CD4-positive, CD25-positive, alpha-beta regulatory T cell (primary cell): ENCODE measurements around the gene TLR3. TPM values are rescaled to one million over a fixed set of nuclear protein-coding genes. Genes with fewer than 3 reads are reported as not detected.
A peak's percentile ranks its signal among the peaks of the same experiment; 100 is the strongest.
"Not testable (repeated sequence)": the region's sequence is repeated elsewhere in the genome, so short reads cannot be mapped to it uniquely, and the experiment has no call there.

Experiments used
- ATAC-seq, 2 donors: fragments of 150-1000 bp; cut with Tn5 transposase; one replicate each; pipeline ENCODE4 v1.10.0; 2021; ENCODE audit warnings: low read depth in 2 of 2, moderate number of reproducible peaks in 2 of 2, moderate library complexity in 1 of 2
- DNase-seq, 3 donors: peaks; one replicate each; pipeline versions ENCODE4 v3.0.0 to v3.0.0-alpha.2; 2012 to 2022; ENCODE audit warnings: mixed read lengths in 1 of 3
- H3K27ac ChIP-seq: one replicate; pipeline ENCODE4 v1.7.0; 2013; ENCODE audit warnings: mild to moderate bottlenecking, low read length; ENCODE audit not compliant: insufficient read depth, poor library complexity, severe bottlenecking
- H3K27me3 ChIP-seq: one replicate; pipeline ENCODE4 v1.7.0; 2013; ENCODE audit warnings: low read length; ENCODE audit not compliant: control insufficient read depth, insufficient read depth
- H3K36me3 ChIP-seq: one replicate; pipeline ENCODE4 v1.7.0; 2013; ENCODE audit warnings: mild to moderate bottlenecking, low read length, moderate library complexity; ENCODE audit not compliant: control insufficient read depth, insufficient read depth
- H3K4me1 ChIP-seq: 2 replicates; pipeline ENCODE4 v1.7.0; 2013; ENCODE audit warnings: mild to moderate bottlenecking, low read length; ENCODE audit not compliant: insufficient read depth, control insufficient read depth, poor library complexity, severe bottlenecking
- H3K4me3 ChIP-seq: one replicate; pipeline ENCODE4 v1.7.0; 2013; ENCODE audit warnings: low read depth, mild to moderate bottlenecking, low read length, moderate library complexity
- H3K9me3 ChIP-seq, 2 experiments: 1 replicate in 1 of 2; 2 replicates in 1 of 2; pipeline ENCODE4 v1.7.0; 2013; ENCODE audit warnings: low read length in 2 of 2, mild to moderate bottlenecking in 1 of 2, moderate library complexity in 1 of 2; ENCODE audit not compliant: control insufficient read depth in 2 of 2
- H3K27ac Mint-ChIP-seq, 3 donors: one replicate each; pipeline ENCODE4 v1.8.0; 2020 to 2022; ENCODE audit warnings: mild to moderate bottlenecking in 3 of 3, mixed read lengths in 3 of 3, moderate library complexity in 2 of 3
- H3K27me3 Mint-ChIP-seq: one replicate; pipeline ENCODE4 v1.8.0; 2022; ENCODE audit warnings: mild to moderate bottlenecking, mixed read lengths
- H3K36me3 Mint-ChIP-seq: one replicate; pipeline ENCODE4 v1.8.0; 2020; ENCODE audit warnings: mixed read lengths
- H3K4me1 Mint-ChIP-seq, 4 donors: one replicate each; pipeline ENCODE4 v1.8.0; 2020 to 2022; ENCODE audit warnings: mixed read lengths in 4 of 4, mild to moderate bottlenecking in 1 of 4
- H3K4me3 Mint-ChIP-seq, 4 donors: one replicate each; pipeline ENCODE4 v1.8.0; 2020 to 2022; ENCODE audit warnings: mild to moderate bottlenecking in 4 of 4, mixed read lengths in 4 of 4, moderate library complexity in 3 of 4
- H3K9me3 Mint-ChIP-seq, 7 donors: one replicate each; pipeline ENCODE4 v1.8.0; 2020 to 2022; ENCODE audit warnings: mixed read lengths in 7 of 7, mild to moderate bottlenecking in 3 of 7, moderate library complexity in 2 of 7
- polyA plus RNA-seq, 4 donors: library from polyadenylated mRNA; unstranded; fragments of 300-500 nt; fragmentation: Illumina TruSeq; gene quantifications; one replicate each; pipeline ENCODE4 v1.2.3, GENCODE V29; 2021
- total RNA-seq: library from RNA; stranded (reverse); gene quantifications from one replicate; pipeline ENCODE4 v1.2.3, GENCODE V29; 2022

Gene TLR3
- total and polyA plus RNA-seq, 5 donors from 2014 or later, result 0.20 to 2.5 (median 0.53) TPM

GRCh38 chr4:186025408-186025690 is 43.6 kb upstream of the TLR3 start:
- no peak overlapping the region for H3K27ac Mint-ChIP-seq
- no peak for ATAC-seq
- H3K36me3 Mint-ChIP-seq, result no peaks in the 10 kb centered on the region
- no peak for DNase-seq
- no peaks in the 10 kb centered on the region for H3K9me3 ChIP-seq
- H3K27me3 ChIP-seq, result peaks cover 3% of the 10 kb centered on the region
- no peak overlapping the region for H3K27ac ChIP-seq
- no peak overlapping the region for H3K4me3 ChIP-seq
- H3K9me3 Mint-ChIP-seq, result peaks cover 0 to 4% (median 0%) of the 10 kb centered on the region in 7 donors
- H3K4me1 ChIP-seq, result no peaks in the 10 kb centered on the region
- H3K36me3 ChIP-seq, result no peaks in the 10 kb centered on the region
- H3K4me1 Mint-ChIP-seq, result no peaks in the 10 kb centered on the region
- peaks cover 15% of the 10 kb centered on the region for H3K27me3 Mint-ChIP-seq
- no peak overlapping the region for H3K4me3 Mint-ChIP-seq

GRCh38 chr4:186027405-186027804 is 41.6 kb upstream of the TLR3 start:
- no peak overlapping the region for H3K4me3 ChIP-seq
- Mint-ChIP-seq H3K36me3 (no peaks in the 10 kb centered on the region), H3K9me3 (peaks cover 0 to 8% (median 0%) of the 10 kb centered on the region in 7 donors), H3K27ac (peak overlapping the region in 1 of 3 donors; percentile 53), H3K27me3 (peaks cover 20% of the 10 kb centered on the region), H3K4me3 (no peak overlapping the region), H3K4me1 (no peaks in the 10 kb centered on the region)
- no peak for DNase-seq
- H3K27ac ChIP-seq, result no peak overlapping the region
- ATAC-seq, result no peak
- H3K36me3 ChIP-seq, result no peaks in the 10 kb centered on the region
- H3K9me3 ChIP-seq, result no peaks in the 10 kb centered on the region
- peaks cover 3% of the 10 kb centered on the region for H3K27me3 ChIP-seq
- no peaks in the 10 kb centered on the region for H3K4me1 ChIP-seq

GRCh38 chr4:186029571-186030398 is 39.2 kb upstream of the TLR3 start:
- peaks cover 3% of the 10 kb centered on the region for H3K27me3 ChIP-seq
- Mint-ChIP-seq H3K9me3 (peaks cover 0 to 11% (median 2%) of the 10 kb centered on the region in 7 donors), H3K4me1 (no peaks in the 10 kb centered on the region), H3K36me3 (no peaks in the 10 kb centered on the region), H3K27ac (no peak overlapping the region), H3K4me3 (no peak overlapping the region), H3K27me3 (peaks cover 20% of the 10 kb centered on the region)
- ATAC-seq (no peak), DNase-seq (no peak)
- H3K27ac ChIP-seq, result no peak overlapping the region
- H3K4me3 ChIP-seq, result no peak overlapping the region
- no peaks in the 10 kb centered on the region for H3K9me3 ChIP-seq
- no peaks in the 10 kb centered on the region for H3K36me3 ChIP-seq
- H3K4me1 ChIP-seq, result no peaks in the 10 kb centered on the region

- ATAC-seq, result no peak
- Mint-ChIP-seq H3K4me3 (no peak overlapping the region), H3K27me3 (peaks cover 20% of the 10 kb centered on the region), H3K36me3 (no peaks in the 10 kb centered on the region), H3K4me1 (no peaks in the 10 kb centered on the region), H3K27ac (no peak overlapping the region), H3K9me3 (peaks cover 0 to 10% (median 3%) of the 10 kb centered on the region in 7 donors)
- no peak for DNase-seq
- Histone ChIP-seq H3K27me3 (peaks cover 3% of the 10 kb centered on the region), H3K9me3 (peaks cover 0 to 5% of the 10 kb centered on the region in 2 experiments), H3K27ac (no peak overlapping the region), H3K4me3 (no peak overlapping the region), H3K4me1 (no peaks in the 10 kb centered on the region), H3K36me3 (no peaks in the 10 kb centered on the region)
Measured at GRCh38 chr4:186030399-186030775, 38.6 kb upstream of the TLR3 start.

- Mint-ChIP-seq H3K27me3 (peaks cover 20% of the 10 kb centered on the region), H3K4me1 (no peaks in the 10 kb centered on the region), H3K36me3 (no peaks in the 10 kb centered on the region), H3K4me3 (no peak overlapping the region), H3K27ac (no peak overlapping the region), H3K9me3 (peaks cover 0 to 10% (median 3%) of the 10 kb centered on the region in 7 donors)
- peaks cover 0 to 5% of the 10 kb centered on the region in 2 experiments for H3K9me3 ChIP-seq
- no peak overlapping the region for H3K27ac ChIP-seq
- no peak for DNase-seq
- H3K4me3 ChIP-seq, result no peak overlapping the region
- no peaks in the 10 kb centered on the region for H3K4me1 ChIP-seq
- ATAC-seq, result no peak
- no peaks in the 10 kb centered on the region for H3K36me3 ChIP-seq
- H3K27me3 ChIP-seq, result peaks cover 3% of the 10 kb centered on the region
Measured at GRCh38 chr4:186030795-186031194, 38.2 kb upstream of the TLR3 start.

- Histone ChIP-seq H3K36me3 (no peaks in the 10 kb centered on the region), H3K9me3 (peaks cover 0 to 5% of the 10 kb centered on the region in 2 experiments), H3K27ac (no peak overlapping the region), H3K4me1 (no peaks in the 10 kb centered on the region), H3K4me3 (no peak overlapping the region), H3K27me3 (peaks cover 3% of the 10 kb centered on the region)
- Mint-ChIP-seq H3K27me3 (peaks cover 24% of the 10 kb centered on the region), H3K36me3 (no peaks in the 10 kb centered on the region), H3K4me1 (no peaks in the 10 kb centered on the region), H3K27ac (peak overlapping the region in 1 of 3 donors; percentile 50), H3K9me3 (peaks cover 0 to 10% (median 3%) of the 10 kb centered on the region in 7 donors), H3K4me3 (no peak overlapping the region)
- ATAC-seq (no peak), DNase-seq (no peak)
Measured at GRCh38 chr4:186032259-186032658, 36.7 kb upstream of the TLR3 start.

- H3K9me3 Mint-ChIP-seq, result peaks cover 0 to 10% (median 3%) of the 10 kb centered on the region in 7 donors
- no peak overlapping the region for H3K27ac Mint-ChIP-seq
- no peaks in the 10 kb centered on the region for H3K4me1 Mint-ChIP-seq
- no peak for ATAC-seq
- H3K9me3 ChIP-seq, result peaks cover 0 to 5% of the 10 kb centered on the region in 2 experiments
- DNase-seq, result no peak
- no peak overlapping the region for H3K27ac ChIP-seq
- no peaks in the 10 kb centered on the region for H3K36me3 ChIP-seq
- H3K27me3 ChIP-seq, result no peaks in the 10 kb centered on the region
- H3K36me3 Mint-ChIP-seq, result no peaks in the 10 kb centered on the region
- no peak overlapping the region for H3K4me3 Mint-ChIP-seq
- H3K4me3 ChIP-seq, result no peak overlapping the region
- H3K4me1 ChIP-seq, result no peaks in the 10 kb centered on the region
- H3K27me3 Mint-ChIP-seq, result peaks cover 23% of the 10 kb centered on the region
Measured at GRCh38 chr4:186033027-186033426, 35.9 kb upstream of the TLR3 start.

- not testable (repeated sequence) for H3K36me3 ChIP-seq, DNase-seq, H3K4me3 ChIP-seq, H3K4me1 Mint-ChIP-seq, H3K4me1 ChIP-seq, H3K9me3 ChIP-seq, H3K27me3 ChIP-seq, H3K27ac Mint-ChIP-seq, ATAC-seq, H3K4me3 Mint-ChIP-seq, H3K36me3 Mint-ChIP-seq, H3K27ac ChIP-seq
- Mint-ChIP-seq H3K9me3 (peaks cover 0 to 10% (median 3%) of the 10 kb centered on the region in 7 donors), H3K27me3 (peaks cover 13% of the 10 kb centered on the region)
Measured at GRCh38 chr4:186034613-186035012, 34.3 kb upstream of the TLR3 start.
